Iris pigment epithelial cell (primary cell): ENCODE data around the gene EXOG.

Source experiments
- DNase-seq: peaks from one replicate; pipeline ENCODE4 v3.0.0-alpha.2; 2011; ENCODE audit warnings: low read depth

EXOG gene

GRCh38 chr3:38545983-38546382 is 49.8 kb downstream of the EXOG start:
- DNase-seq = no peak

GRCh38 chr3:38548154-38548931 is 52.2 kb downstream of the EXOG start:
- DNase-seq = peak; percentile 28

GRCh38 chr3:38549082-38549481 is 52.9 kb downstream of the EXOG start:
- no peak for DNase-seq

DNA sequence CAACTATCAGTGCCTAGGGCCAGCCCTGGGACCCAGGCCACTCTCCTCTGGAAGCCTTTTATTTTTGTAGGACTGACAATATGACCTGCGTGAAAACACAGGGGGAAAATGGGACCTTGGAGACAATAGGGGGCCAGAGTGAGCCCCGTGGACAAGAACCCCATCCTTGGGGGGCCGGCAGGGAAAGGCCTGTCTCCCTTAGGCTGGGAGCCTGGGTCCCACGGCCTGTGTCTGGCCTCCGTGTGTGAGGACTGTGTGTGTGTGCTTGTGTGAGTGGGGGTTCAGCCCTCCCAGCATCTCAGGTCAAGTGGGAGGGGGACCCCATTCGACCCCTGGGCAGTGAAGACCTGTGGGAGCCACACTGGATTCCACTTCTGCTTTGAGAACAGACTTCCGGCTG is 53.3 kb downstream of the EXOG start:
- DNase-seq = no peak

DNA sequence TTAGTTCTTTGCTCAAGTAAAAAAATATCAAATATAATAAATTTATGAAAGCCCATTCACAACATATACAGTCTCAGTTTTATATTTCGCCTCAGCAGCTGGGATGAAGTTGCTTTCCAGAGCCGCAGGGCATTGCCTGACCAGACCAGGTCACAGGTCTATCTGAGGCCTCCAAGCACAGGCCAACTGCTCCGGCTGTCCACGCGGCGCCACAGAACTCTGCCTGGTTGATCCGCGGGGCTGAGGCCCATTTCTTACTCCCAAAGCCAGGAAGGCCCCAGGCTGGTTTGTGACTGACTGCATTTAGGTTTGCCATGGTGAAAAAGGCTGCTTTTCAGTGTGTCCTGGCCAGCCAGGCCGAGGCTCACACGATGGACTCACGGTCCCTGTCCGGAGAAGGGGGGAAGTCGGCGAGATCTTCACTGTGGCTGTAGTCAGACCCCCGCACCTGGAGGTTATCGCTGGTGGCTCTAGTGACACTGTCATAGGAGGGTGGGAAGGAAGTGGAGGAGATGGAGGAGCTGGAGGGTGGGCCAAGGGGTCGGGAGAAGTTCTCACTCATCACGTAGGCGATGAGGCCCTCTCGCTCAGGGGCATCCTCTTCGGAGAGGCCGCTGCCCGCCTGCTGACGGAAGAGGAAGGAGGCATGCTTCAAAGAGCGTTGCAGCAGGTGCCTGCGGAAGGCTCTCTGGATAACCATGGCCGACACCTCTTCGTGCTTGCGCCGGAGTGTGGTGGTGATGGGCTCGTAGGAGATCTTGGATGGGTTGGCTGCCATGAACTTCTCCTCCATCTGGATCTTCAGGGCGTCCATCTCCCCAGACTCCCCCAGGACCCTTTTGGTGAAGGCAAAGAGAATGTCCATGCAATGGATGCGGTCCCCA is 54.1 kb downstream of the EXOG start:
- no peak for DNase-seq

GRCh38 chr3:38551026-38551832 is 55.1 kb downstream of the EXOG start:
- no peak for DNase-seq

- DNase-seq = no peak
Observed at GRCh38 chr3:38552364-38552763, 56.2 kb downstream of the EXOG start.

GRCh38 chr3:38553071-38553470 is 56.9 kb downstream of the EXOG start:
- DNase-seq = no peak

DNA sequence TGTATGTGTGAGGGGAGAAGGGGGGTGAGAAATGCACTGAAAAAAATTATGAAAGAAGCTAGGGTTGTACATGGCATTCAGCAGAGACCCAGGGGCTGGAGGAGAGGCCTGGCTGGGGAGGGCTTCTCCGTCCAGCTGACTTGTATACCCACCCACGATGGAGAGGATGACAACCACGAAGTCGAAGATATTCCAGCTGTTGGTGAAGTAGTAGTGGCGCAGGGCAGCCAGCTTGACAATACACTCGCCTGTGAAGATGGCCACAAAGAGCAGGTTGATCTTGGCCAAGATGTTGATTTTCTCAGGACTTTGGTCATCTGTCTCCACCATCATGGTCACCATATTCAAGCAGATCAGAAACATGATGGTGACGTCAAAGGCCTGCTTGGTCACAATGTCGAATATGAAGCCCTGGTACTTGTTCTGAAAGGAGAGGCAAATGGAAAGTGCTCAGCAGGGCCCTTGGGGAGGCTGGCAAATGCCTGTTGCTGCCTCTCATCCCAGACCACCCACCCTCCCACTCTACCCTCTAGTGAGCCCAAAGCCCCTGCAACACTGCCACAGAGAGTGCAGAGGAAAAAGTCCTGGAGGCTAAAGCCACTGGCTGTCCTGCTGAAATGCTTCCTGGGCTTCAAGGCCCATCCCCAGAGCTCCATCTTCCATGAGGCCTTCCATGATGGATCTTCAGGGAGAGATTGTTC is 58.1 kb downstream of the EXOG start:
- DNase-seq = no peak

DNA sequence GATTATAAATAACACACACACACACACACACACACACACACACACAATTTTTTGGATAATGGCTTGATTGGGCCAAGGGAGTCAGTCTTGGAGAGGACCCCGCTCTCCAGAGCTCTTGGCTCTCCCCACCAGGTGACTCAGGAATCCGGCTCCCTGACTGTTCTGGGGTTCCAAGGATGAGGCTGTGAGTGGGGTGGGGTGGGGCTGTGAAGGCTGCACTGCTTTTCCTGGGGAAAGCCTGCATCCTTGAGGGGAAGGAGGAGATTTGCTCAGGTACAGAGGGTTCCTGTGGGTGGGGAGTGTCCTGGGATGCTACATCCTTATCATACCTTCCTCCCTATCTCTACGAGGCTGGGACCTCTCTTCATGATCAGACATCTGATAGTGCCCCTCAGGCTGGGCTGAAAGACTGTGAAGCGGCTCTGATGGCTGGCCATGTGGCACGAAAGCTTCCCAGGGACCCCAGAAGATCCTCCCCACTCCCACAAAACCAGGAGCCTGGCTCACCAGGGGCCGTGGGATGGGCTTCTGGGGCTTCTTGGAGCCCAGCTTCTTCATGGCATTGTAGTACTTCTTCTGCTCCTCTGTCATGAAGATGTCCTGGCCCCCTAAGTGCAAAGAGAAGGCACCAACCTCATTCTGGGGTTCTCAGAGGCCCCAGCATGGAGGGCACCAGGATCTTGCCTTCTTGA is 59.2 kb downstream of the EXOG start:
- no peak for DNase-seq

- no peak for DNase-seq
Observed at GRCh38 chr3:38555926-38556325, 59.8 kb downstream of the EXOG start.

DNA sequence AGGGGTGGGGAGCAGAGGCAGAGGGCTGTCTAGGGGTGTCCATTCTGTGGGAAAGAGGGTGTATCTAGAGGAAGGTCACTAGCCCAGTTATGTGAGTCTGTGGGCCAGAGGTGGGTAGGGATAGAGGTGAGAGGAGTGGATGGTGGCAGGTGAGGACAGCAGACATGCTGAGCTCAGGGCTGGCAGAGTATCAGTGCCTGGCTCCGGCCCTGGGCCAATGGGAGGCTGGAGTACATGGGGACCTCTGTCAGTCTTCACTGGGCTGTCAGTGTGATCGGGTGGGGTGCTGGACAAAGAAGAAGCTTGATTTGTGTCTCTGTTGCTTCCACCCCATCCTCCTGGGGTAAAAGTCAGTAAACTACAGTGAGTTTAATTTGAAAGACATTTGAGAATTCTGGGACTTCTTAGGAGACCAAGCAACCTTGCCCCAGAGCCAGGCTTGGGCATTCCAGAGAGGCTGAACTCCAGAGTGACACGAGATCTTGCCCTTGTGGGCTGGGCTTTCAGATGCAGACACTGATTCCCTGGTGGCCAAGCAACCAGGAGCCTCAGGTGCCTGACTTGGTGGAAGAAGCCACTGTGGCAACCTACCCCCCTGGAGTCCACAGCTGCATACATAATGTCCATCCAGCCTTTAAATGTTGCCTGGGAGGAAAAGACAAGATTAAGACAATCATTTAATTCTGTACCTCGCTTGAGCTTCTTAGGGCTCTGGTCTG is 60.7 kb downstream of the EXOG start:
- no peak for DNase-seq

- DNase-seq = no peak
Observed at GRCh38 chr3:38558864-38559263, 62.7 kb downstream of the EXOG start.

GRCh38 chr3:38560284-38560683 is 64.1 kb downstream of the EXOG start:
- DNase-seq = no peak

GRCh38 chr3:38560996-38561717 is 65.0 kb downstream of the EXOG start:
- DNase-seq = no peak

DNA sequence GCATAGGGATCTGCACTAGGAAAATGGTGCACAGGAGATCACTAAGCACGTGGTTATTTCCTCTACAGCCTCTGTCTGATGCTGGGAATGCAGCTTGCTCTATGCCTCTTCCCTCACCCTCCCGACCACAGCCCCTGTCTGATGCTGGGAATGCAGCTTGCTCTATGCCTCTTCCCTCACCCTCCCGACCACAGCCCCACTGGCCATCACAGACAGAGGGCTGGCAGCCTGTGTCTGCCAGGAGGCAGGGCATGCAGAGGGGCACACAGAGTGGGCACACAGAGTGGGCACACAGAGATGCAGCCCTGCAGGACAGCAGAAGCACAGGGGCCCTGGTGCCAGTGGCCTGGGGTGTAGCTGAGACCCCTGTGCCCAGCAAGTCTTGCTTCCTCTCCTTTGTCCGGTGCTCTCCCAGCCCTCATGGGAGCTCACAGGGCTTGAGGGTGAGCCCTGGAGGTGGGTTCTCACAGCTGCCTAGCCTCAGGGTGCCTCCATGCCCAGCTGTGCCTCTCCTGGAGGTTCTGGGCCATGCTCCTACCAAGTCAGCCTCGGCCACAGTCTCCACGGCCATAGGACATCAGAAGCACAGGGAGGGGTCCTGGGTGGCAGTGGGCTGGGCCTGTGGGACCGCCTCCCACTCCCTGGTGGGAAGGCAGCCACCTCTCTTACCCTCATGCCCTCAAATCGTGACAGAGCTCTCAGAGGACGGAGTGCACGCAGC is 65.8 kb downstream of the EXOG start:
- DNase-seq = no peak

GRCh38 chr3:38562467-38562925 is 66.4 kb downstream of the EXOG start:
- DNase-seq = no peak

- no peak for DNase-seq
Observed at GRCh38 chr3:38563070-38563885, 67.1 kb downstream of the EXOG start.
